ENCODE measurements around the gene EIF4B.
A peak's percentile ranks its signal among the peaks of the same experiment; 100 is the strongest.

EIF4B gene

GRCh38 chr12:53047221-53048032 is 41.2 kb downstream of the EIF4B start:
- peak; percentile 36 for DNase-seq (ENCODE audit: low read depth)

GRCh38 chr12:53048033-53048779 is 42.0 kb downstream of the EIF4B start:
- DNase-seq (ENCODE audit: low read depth) = no peak

- no peak for DNase-seq (ENCODE audit: low read depth)
Measured at GRCh38 chr12:53048780-53049401, 42.6 kb downstream of the EIF4B start.

GRCh38 chr12:53049571-53050318 is 43.5 kb downstream of the EIF4B start, which contains the start of gene TNS2:
Gene TNS2, plus strand, starts transcription at chr12:53050065. Its CDS starts 121 bp downstream, at chr12:53050186.
- DNase-seq (ENCODE audit: low read depth) = no peak

GRCh38 chr12:53050426-53051057 is 44.3 kb downstream of the EIF4B start:
- no peak for DNase-seq (ENCODE audit: low read depth)

GRCh38 chr12:53051058-53051880 is 45.0 kb downstream of the EIF4B start:
- DNase-seq (ENCODE audit: low read depth) = no peak

- DNase-seq (ENCODE audit: low read depth) = no peak
Measured at GRCh38 chr12:53051881-53052412, 45.7 kb downstream of the EIF4B start.

GRCh38 chr12:53052419-53053217 is 46.4 kb downstream of the EIF4B start:
- no peak for DNase-seq (ENCODE audit: low read depth)

GRCh38 chr12:53053218-53054111 is 47.2 kb downstream of the EIF4B start:
- DNase-seq (ENCODE audit: low read depth) = peak; percentile 36

- DNase-seq (ENCODE audit: low read depth) = peak; percentile 88
Measured at GRCh38 chr12:53054112-53054878, 48.0 kb downstream of the EIF4B start.

GRCh38 chr12:53055471-53056266 is 49.4 kb downstream of the EIF4B start:
- no peak for DNase-seq (ENCODE audit: low read depth)

GRCh38 chr12:53056296-53056695 is 50.0 kb downstream of the EIF4B start:
- no peak for DNase-seq (ENCODE audit: low read depth)

GRCh38 chr12:53056901-53057300 is 50.6 kb downstream of the EIF4B start:
- no peak for DNase-seq (ENCODE audit: low read depth)

- no peak for DNase-seq (ENCODE audit: low read depth)
Measured at GRCh38 chr12:53057816-53058500, 51.7 kb downstream of the EIF4B start.

GRCh38 chr12:53058674-53059433 is 52.6 kb downstream of the EIF4B start:
- no peak for DNase-seq (ENCODE audit: low read depth)
